Activated CD8-positive, alpha-beta memory T cell treated with anti-CD3 and anti-CD28 coated beads for 48 hours (primary cell): ENCODE results near the gene LRTM2.

Experiments used
- DNase-seq, 3 experiments: peaks; one replicate each; pipeline ENCODE4 v3.0.0-alpha.2; 2020; ENCODE audit warnings: low read depth in 2 of 3, low spot score in 2 of 3

The LRTM2 gene

DNA sequence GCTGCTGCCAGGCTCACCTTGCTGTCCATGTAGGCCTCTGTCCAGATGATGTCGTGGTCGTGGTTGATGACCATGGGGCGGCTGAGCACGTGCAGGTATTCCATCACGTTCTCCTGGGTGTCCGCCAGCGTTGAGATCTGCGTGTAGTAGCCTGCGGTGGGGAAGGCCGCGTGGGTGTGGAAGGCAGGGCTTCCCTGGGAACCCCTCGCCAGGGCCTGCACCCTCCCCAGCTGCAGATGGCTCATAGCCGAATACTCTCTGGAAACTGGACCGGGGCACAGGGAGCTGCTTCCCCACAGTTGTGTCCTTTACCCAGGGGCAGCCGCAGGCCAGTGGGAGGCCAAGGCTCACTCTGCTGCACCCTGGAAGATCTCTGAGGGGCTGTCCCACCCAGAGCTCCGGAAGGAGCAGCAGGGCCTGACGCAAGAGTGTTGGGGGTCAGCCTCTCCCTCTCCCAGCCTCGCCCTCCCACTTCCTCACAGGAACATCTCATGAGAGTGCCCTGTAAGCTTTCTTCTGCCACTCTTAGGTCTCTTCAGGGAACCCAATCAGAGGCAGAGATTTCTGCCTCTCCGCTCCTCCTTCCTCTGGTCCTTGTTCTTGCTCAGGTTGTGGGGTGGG, 62.6 kb downstream of the LRTM2 start:
- DNase-seq, result no peak

DNA sequence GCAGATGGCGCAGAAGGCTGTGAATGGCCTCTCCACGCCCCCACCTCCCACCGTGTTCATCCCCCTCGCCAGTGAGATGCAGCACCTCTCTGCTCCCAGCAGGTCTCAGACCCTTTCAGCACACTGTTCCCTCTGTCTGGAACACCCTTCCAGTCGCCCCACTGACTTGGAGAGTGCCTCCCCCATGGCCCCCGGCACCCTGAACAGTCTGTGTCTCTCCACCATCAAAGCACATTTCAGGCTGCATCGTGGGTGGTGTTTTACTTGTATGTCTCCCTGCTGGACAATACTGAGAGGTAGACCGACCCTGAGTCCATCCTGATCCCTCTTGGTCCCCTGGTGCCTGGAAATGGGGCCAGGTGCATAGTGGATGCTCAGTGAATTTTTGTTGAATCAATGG, 63.1 kb downstream of the LRTM2 start:
- DNase-seq, result no peak

DNA sequence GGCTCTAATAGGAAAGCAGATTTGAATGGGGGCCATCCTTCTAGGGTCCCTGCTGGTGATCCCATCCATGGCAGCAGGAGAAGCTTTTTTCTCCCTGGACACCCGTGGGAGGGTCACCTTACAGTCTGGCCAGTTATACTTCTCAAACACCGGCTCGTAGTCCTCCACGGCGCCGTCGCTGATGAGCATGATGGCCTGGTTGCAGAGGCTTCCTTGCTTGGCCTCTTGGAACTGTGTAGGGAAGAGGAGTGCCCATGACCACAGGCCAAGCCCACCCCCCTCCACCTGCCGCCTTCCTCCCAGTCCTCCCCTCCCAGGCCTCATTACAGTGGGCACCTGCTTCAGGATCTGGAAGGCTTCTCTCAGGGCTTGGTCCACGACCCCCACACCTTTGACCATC, 64.3 kb downstream of the LRTM2 start:
- no peak for DNase-seq

DNA sequence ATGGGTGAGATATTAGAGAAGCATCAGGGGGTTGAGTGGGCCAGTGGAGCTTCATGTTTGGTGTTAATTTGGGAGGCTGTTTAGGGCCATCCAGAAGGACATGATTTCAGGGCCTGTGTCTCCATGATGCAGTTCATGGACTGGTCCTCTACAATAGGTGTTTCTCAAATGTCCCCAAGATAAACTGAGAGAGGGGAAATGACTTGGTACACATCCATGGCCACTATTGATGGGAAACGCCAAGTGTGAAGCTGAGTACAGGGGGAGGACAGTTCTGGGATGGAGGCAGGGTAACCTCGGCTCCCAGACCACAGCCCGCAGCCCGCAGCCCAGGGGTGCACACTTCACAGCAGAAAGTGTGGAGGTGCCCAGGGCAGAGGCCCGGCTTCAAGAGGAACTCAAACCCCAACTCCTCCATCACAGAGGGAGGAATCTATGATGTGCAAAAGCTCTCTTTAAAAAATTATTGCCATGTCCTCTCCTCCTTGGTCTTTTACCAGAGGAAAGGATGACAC, 64.8 kb downstream of the LRTM2 start:
- DNase-seq, result no peak

DNA sequence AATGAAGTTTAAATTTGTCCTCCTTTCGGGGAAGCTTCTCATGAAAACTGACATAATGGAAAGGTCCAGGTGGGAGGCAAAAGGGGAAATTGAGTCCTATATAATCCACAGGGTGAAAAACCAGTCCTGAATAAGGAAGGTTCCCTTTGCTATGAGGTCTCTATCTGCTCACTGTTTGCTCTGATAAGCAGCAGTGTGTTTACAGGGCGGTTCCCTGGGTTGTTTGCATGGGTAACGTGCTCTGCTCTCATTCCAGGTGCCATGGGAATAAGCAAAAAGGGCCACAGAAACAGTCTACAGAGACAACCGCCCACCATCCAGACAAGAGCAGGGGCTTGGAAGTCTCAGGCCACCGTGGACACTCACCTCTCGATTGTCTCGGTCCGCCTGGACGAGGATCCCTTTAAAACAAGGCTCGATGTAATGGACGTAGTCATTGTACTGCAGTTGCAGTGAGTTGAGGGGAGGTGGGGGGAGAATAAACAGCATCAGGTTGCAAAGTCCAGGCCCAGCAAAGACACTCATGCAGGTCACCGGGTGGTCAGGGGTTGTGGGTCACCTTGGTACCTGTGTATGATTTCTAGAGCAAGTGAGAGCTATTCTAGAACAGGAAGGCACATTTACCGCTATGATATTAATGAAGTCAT, 65.4 kb downstream of the LRTM2 start:
- DNase-seq, result no peak
